ENCODE results near the gene ATRAID.

DNA sequence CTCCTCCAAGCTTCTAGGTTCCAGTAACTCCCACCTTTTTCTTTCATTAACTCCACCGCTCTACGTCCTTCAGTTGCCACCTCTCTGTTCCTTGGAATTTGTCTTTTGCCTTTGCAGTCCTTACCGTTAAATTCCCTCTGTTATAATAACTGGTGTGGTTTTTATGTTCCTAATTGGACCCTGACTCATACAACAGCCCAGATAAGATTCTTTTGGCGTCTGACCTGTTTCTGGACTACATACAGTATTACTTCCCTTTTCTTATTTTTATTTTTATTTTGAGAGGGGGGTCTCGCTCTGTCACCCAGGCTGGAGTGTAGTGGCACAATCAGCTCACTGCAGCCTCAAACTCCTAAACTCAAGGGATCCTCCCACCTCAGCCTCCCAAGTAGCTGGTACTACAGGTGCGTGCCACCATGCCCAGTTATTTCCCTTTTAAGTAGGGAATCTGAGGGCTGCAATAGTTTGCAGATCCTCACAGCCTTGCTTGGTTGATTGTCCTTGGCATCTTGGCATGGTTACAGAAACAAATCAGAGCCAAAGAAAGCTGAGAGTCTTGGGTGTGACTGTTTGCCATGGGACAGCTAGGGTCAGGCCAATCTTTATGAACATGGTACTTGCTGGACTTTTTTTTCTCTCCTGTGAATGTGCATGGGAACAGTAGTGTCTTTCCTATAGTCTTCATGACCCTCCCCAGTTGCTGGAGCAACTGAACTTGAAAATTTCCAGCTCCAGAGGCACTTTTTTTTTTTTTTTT, 41.1 kb upstream of the ATRAID start:
- no peak for TF ChIP-seq POLR2AphosphoS5 (IDR thresholded peaks at IDR 0.05; ENCODE audit: insufficient read depth in 1 of 2, low read depth in 1 of 2)
- no peak for TF ChIP-seq CTCF (IDR thresholded peaks at IDR 0.05)
